ENCODE data around the gene ANKMY2.
"Not testable (repeated sequence)": the region's sequence is repeated elsewhere in the genome, so short reads cannot be mapped to it uniquely, and the experiment has no call there.

Gene ANKMY2

DNA sequence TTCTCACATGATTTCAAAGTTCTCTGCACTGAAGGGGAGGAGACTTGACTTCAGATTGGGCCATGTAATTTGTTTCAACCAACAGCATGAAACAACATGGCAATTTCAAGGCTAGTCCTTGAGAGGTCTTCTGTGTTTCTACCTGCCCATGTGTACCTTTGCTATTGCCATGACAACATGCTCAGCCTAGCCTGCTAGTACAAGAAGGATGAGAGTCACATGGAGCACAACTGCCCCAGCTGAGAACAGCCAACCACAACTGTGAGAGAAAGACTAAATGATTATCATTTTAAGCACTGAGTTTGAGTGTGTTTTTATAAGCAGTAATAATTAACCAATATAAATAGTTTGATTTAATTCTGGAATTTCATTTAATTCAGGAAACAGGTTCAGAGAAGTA is 41.9 kb downstream of the ANKMY2 start:
- TF ChIP-seq FOXP2 (optimal IDR thresholded peaks at IDR 0.05; ENCODE audit: control extremely low read depth, extremely low read length, insufficient read depth) (no peak), POLR2AphosphoS5 (IDR thresholded peaks at IDR 0.05; ENCODE audit: borderline replicate concordance, low read depth, low read length) (no peak), EZH2 (IDR thresholded peaks at IDR 0.05) (no peak)
- 0 out of 2 replicates have a peak, but pooled peaks cover 5% of the 10 kb centered on the region for H3K36me3 ChIP-seq (ENCODE audit: insufficient read depth, low read length)
- no peak overlapping the region for H3K27ac ChIP-seq
- no peaks in the 10 kb centered on the region for H3K9me3 ChIP-seq (ENCODE audit: low read depth, low read length)
- no peak for DNase-seq (ENCODE audit: low read depth, low spot score)
- no peak overlapping the region for H3K9ac ChIP-seq (ENCODE audit: insufficient read length)
- H3K4me3 ChIP-seq: no peak overlapping the region

DNA sequence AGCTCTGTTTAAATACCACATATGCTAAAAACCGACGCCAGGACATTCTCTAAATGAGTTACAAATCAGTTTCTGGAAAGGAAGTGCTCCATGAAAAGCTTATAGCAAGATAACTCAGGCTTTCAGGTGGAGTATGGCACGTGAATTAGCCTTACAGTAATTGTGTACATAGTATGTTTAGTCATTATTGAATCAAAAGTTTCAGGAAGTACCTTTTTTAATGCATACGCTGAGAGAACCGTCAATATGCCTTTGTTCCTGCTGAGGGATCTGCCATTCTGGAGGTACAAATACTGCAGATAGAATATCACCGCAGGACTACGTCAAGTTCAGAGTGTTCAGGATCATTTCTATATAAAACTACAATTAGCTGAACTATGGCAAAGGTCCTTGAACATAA is 45.7 kb downstream of the ANKMY2 start:
- TF ChIP-seq POLR2AphosphoS5 (IDR thresholded peaks at IDR 0.05; ENCODE audit: borderline replicate concordance, low read depth, low read length) (no peak), FOXP2 (optimal IDR thresholded peaks at IDR 0.05; ENCODE audit: control extremely low read depth, extremely low read length, insufficient read depth) (no peak), EZH2 (IDR thresholded peaks at IDR 0.05) (no peak)
- Histone ChIP-seq H3K9ac (ENCODE audit: insufficient read length) (no peak overlapping the region), H3K4me3 (no peak overlapping the region), H3K36me3 (ENCODE audit: insufficient read depth, low read length) (0 out of 2 replicates have a peak, but pooled peaks cover 5% of the 10 kb centered on the region), H3K9me3 (ENCODE audit: low read depth, low read length) (no peaks in the 10 kb centered on the region), H3K27ac (no peak overlapping the region)
- no peak for DNase-seq (ENCODE audit: low read depth, low spot score)

DNA sequence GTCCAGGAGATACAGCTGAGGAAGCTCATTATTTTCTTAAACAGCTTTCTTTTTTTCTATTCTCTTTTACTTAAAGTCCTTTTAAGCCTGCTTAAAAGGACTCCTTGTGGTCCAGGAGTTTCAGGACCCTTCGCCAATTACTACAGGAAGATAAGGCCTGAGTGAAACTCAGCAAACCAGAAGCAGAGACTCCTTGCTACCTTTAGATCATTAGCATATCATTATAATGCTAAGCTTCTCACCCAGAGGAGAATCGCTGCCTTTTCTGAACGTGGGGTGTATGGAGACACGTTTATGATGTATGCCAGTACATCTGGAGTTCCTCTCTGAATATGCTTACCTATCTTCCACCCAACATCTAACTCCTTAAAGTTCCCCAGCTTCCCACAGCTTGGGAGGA is 47.5 kb downstream of the ANKMY2 start:
- DNase-seq (ENCODE audit: low read depth, low spot score): no peak
- Histone ChIP-seq H3K36me3 (ENCODE audit: insufficient read depth, low read length) (no peaks in the 10 kb centered on the region), H3K9me3 (ENCODE audit: low read depth, low read length) (no peaks in the 10 kb centered on the region), H3K27ac (no peak overlapping the region), H3K4me3 (no peak overlapping the region), H3K9ac (ENCODE audit: insufficient read length) (no peak overlapping the region)
- TF ChIP-seq POLR2AphosphoS5 (IDR thresholded peaks at IDR 0.05; ENCODE audit: borderline replicate concordance, low read depth, low read length) (no peak), FOXP2 (optimal IDR thresholded peaks at IDR 0.05; ENCODE audit: control extremely low read depth, extremely low read length, insufficient read depth) (no peak), EZH2 (IDR thresholded peaks at IDR 0.05) (no peak)

DNA sequence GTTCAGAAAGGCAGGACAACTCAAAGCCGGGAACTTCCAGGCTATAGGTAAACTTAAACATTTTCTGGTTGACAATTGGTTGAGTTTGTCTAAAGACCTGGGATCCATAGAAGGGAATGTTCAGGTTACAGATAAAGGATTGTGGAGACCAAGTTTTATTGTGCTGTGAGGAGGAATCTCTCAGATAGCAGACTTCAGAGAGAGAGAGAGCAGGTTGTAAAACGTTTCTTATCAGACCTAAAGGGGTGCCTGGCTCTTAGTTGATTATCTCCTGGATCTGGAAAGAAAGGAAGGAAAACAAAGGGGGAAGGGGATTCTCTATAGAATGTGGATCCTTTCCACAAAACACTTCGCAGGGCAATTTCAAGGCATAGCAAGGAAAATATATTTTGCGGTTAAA is 50.0 kb downstream of the ANKMY2 start:
- not testable (repeated sequence) for H3K9ac ChIP-seq (ENCODE audit: insufficient read length); H3K9me3 ChIP-seq (ENCODE audit: low read depth, low read length); H3K4me3 ChIP-seq; H3K27ac ChIP-seq; DNase-seq (ENCODE audit: low read depth, low spot score); H3K36me3 ChIP-seq (ENCODE audit: insufficient read depth, low read length)

DNA sequence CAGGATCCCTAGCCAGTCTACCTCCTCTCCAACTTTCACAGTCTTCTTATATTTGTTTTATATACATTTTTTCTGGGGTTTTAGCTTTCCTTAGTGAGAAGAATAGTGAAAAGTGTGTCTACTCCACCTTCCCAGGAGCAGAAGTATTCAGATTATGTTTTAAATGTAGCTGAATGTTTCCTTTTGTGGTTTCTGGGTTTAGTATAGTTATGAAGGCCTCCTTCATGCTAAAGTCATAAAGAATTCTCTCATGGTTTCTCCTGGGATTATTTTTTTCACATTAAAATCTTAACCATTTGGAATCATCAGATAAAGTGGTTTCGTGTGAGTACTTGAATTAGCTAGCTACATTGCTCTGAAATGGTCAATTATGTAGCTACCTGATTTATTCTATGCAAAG is 50.9 kb downstream of the ANKMY2 start:
- no peak overlapping the region for H3K27ac ChIP-seq
- H3K4me3 ChIP-seq: no peak overlapping the region
- no peak for DNase-seq (ENCODE audit: low read depth, low spot score)
- H3K9me3 ChIP-seq (ENCODE audit: low read depth, low read length): no peaks in the 10 kb centered on the region
- H3K9ac ChIP-seq (ENCODE audit: insufficient read length): no peak overlapping the region
- H3K36me3 ChIP-seq (ENCODE audit: insufficient read depth, low read length): no peaks in the 10 kb centered on the region; the same call in 1 of the 2 replicates
- no peak for TF ChIP-seq FOXP2 (optimal IDR thresholded peaks at IDR 0.05; ENCODE audit: control extremely low read depth, extremely low read length, insufficient read depth)
- no peak for TF ChIP-seq EZH2 (IDR thresholded peaks at IDR 0.05)
- TF ChIP-seq POLR2AphosphoS5 (IDR thresholded peaks at IDR 0.05; ENCODE audit: borderline replicate concordance, low read depth, low read length): no peak

DNA sequence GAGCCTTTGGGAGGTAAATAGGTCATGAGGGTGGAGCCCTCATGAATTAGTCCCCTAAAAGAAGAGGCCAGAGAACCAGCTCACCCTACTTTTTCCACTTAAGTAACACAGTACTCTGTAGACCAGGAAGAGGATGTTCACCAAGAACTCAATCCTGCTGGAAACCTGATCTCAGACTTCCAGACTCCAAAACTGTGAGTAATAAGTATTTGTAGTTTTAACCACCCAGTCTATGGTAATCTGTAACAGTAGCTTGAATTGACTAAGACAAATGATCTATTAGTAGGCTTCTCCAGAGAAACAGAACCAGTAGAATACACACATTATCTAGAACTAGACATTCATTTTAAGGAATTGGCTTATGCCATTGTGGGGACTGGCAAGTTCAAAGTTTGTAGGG is 51.5 kb downstream of the ANKMY2 start:
- Histone ChIP-seq H3K27ac (no peak overlapping the region), H3K36me3 (ENCODE audit: insufficient read depth, low read length) (no peaks in the 10 kb centered on the region; the same call in 1 of the 2 replicates), H3K9me3 (ENCODE audit: low read depth, low read length) (no peaks in the 10 kb centered on the region), H3K9ac (ENCODE audit: insufficient read length) (no peak overlapping the region), H3K4me3 (no peak overlapping the region)
- TF ChIP-seq POLR2AphosphoS5 (IDR thresholded peaks at IDR 0.05; ENCODE audit: borderline replicate concordance, low read depth, low read length) (no peak), EZH2 (IDR thresholded peaks at IDR 0.05) (no peak), FOXP2 (optimal IDR thresholded peaks at IDR 0.05; ENCODE audit: control extremely low read depth, extremely low read length, insufficient read depth) (no peak)
- no peak for DNase-seq (ENCODE audit: low read depth, low spot score)

DNA sequence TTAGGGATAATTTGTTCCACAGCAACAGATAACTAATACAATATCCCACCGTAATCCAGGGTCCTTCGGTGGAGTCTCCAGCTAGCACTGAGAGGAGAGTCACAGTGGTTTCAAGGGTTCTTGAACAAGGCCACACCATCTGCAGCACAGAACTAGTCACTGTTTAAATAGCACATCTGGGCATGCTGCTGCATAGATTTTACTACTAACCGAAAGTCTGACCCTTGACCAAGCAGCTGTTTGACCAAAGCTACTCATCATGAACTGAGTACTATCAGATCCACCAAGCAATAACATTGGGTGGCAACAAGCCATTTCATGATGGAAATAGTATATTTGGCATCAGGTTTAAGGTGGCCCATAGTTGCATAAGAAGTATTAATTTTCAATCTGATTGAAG is 53.2 kb downstream of the ANKMY2 start:
- Histone ChIP-seq H3K36me3 (ENCODE audit: insufficient read depth, low read length) (no peaks in the 10 kb centered on the region; the same call in 1 of the 2 replicates), H3K4me3 (no peak overlapping the region), H3K9me3 (ENCODE audit: low read depth, low read length) (no peaks in the 10 kb centered on the region), H3K9ac (ENCODE audit: insufficient read length) (no peak overlapping the region), H3K27ac (no peak overlapping the region)
- TF ChIP-seq EZH2 (IDR thresholded peaks at IDR 0.05): no peak
- TF ChIP-seq FOXP2 (optimal IDR thresholded peaks at IDR 0.05; ENCODE audit: control extremely low read depth, extremely low read length, insufficient read depth): no peak
- no peak for TF ChIP-seq POLR2AphosphoS5 (IDR thresholded peaks at IDR 0.05; ENCODE audit: borderline replicate concordance, low read depth, low read length)
- DNase-seq (ENCODE audit: low read depth, low spot score): no peak

DNA sequence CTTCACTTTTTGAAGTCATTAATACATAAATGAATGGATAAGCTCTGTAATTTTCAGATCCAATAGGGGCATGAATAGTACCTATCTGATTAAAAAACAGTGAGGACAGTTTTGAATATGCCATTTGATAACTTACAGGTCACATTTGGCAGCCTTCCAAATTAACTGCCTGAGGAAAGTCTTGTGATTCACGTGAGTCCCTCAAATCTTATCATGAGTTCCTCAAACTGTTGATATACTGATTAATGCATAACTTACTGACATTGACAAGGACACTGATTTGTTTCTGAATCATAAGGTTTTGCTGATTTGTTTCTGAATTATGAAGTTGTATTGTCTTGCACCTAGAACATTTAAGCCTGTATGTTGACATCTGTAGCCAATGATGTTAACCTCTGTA is 55.1 kb downstream of the ANKMY2 start:
- peak overlapping the region; percentile 52; the same call in 1 of the 2 replicates for H3K27ac ChIP-seq
- no peak for DNase-seq (ENCODE audit: low read depth, low spot score)
- peak overlapping the region; percentile 65 for H3K4me3 ChIP-seq
- H3K9ac ChIP-seq (ENCODE audit: insufficient read length): no peak overlapping the region
- H3K9me3 ChIP-seq (ENCODE audit: low read depth, low read length): no peaks in the 10 kb centered on the region
- H3K36me3 ChIP-seq (ENCODE audit: insufficient read depth, low read length): no peaks in the 10 kb centered on the region; the same call in 1 of the 2 replicates
- TF ChIP-seq EZH2 (IDR thresholded peaks at IDR 0.05): no peak
- TF ChIP-seq POLR2AphosphoS5 (IDR thresholded peaks at IDR 0.05; ENCODE audit: borderline replicate concordance, low read depth, low read length): no peak
- no peak for TF ChIP-seq FOXP2 (optimal IDR thresholded peaks at IDR 0.05; ENCODE audit: control extremely low read depth, extremely low read length, insufficient read depth)

DNA sequence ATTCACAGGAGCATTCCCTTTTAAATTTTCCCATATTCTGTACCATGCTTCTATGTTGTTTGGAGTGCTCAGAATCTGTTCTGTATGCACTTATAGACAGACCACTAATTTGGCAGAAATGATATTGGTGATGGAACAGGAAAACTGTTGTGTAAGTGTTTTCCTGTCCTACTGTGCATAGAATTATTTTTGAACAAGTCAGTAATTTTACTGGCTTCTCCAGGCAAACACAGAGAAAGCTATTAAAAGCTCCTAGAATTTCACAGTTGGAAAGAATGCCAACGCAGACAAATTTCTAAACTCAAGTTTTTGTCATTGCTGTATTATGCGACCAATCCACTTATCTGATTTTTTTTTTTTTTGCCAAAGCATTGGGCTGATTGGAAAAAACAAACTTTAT is 55.7 kb downstream of the ANKMY2 start:
- Histone ChIP-seq H3K27ac (peak overlapping the region; percentile 58; the same call in 1 of the 2 replicates), H3K9me3 (ENCODE audit: low read depth, low read length) (no peaks in the 10 kb centered on the region), H3K4me3 (peak overlapping the region; percentile 65), H3K9ac (ENCODE audit: insufficient read length) (no peak overlapping the region), H3K36me3 (ENCODE audit: insufficient read depth, low read length) (no peaks in the 10 kb centered on the region; the same call in 1 of the 2 replicates)
- TF ChIP-seq EZH2 (IDR thresholded peaks at IDR 0.05) (no peak), FOXP2 (optimal IDR thresholded peaks at IDR 0.05; ENCODE audit: control extremely low read depth, extremely low read length, insufficient read depth) (peak; percentile 59), POLR2AphosphoS5 (IDR thresholded peaks at IDR 0.05; ENCODE audit: borderline replicate concordance, low read depth, low read length) (peak; percentile 84; the same call in 1 of the 2 replicates)
- DNase-seq (ENCODE audit: low read depth, low spot score): peak; percentile 98
